RPMI8226 (cell line): ENCODE measurements around the gene ZBTB46.
"Not testable (repeated sequence)": the region's sequence is repeated elsewhere in the genome, so short reads cannot be mapped to it uniquely, and the experiment has no call there.

Experiments used
- DNase-seq: peaks from one replicate; pipeline ENCODE4 v3.0.0-alpha.2; 2015

The ZBTB46 gene, protein sequence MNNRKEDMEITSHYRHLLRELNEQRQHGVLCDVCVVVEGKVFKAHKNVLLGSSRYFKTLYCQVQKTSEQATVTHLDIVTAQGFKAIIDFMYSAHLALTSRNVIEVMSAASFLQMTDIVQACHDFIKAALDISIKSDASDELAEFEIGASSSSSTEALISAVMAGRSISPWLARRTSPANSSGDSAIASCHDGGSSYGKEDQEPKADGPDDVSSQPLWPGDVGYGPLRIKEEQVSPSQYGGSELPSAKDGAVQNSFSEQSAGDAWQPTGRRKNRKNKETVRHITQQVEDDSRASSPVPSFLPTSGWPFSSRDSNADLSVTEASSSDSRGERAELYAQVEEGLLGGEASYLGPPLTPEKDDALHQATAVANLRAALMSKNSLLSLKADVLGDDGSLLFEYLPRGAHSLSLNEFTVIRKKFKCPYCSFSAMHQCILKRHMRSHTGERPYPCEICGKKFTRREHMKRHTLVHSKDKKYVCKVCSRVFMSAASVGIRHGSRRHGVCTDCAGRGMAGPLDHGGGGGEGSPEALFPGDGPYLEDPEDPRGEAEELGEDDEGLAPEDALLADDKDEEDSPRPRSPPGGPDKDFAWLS

DNA sequence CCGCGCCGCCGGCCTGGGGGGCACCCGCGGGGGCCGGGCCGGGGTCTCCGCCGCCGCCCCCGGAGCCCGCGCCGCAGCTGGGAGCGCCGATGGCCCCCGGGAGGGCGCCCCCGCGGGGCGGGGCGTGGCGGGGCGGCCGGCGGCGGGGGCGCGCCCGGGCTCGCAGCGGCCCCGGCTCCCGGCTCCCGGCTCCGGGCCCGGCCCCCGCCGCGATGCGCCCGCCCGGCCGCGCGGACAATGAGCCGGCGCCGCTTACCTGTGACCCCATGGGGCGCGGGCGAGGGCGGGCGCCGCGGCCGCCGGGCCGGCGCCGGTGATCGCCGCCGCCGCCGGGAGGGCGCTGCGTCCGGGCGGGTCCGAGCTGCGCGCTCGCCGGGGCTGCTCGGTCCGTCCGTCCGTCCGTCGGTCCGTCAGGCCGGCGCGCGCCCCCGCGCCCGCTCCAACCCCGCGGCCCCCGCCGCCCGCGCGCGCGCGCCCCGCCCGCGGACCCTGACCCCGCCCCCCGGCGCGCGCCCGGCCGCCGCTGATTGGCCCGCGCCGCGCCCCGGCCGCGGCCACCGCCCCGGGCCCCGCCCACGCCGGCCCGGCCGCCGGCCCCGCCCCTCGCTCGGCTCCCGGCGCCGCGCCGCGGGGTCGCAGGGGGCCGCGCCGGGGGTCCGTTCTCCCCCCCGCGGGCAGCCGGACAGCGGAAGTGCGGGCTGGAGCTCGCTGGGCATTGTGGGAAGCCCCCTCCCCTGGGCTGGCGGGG is at the start of gene ZBTB46:
ZBTB46 (minus strand) TSS at position 424 of the 748 bp plus-strand sequence. CDS start 40,507 bp downstream, outside the sequence.
- DNase-seq = peak; percentile 77

DNA sequence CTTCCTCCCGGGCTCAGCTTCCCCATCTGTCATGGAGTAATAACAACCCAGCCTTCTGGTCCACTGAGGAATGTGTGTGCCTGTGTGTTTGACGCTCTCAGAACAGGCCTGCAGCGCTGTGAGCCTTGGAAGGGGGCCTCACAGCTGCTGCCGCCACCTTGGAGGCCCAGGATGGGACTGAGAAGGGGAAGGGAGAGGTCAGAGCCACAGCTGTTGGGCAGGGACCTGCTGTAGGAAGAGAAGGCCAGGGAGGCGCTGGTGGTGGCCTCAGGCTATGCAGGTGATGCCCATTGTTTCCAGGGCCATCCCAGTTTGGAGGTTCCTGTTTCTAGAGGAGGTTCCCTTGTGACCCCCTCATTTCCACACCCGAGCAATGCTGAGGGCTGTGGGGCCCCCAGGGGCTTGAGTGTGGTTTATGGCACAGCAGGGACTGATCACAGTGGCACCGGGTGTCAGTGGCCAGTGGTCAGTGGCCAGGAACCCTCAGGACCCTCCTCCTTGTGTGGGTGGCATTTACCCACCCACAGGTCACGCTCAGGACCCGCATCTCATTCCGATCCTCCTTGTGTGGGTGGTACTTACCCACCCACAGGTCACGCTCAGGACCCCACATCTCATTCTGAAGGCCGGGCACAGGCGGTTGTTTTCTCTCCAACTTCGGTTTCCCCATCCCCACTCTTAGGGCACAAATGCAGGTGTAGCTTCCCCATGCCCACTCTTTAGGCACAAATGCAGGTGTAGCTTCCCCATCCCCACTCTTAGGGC is 48.0 kb upstream of the ZBTB46 start:
- no peak for DNase-seq

DNA sequence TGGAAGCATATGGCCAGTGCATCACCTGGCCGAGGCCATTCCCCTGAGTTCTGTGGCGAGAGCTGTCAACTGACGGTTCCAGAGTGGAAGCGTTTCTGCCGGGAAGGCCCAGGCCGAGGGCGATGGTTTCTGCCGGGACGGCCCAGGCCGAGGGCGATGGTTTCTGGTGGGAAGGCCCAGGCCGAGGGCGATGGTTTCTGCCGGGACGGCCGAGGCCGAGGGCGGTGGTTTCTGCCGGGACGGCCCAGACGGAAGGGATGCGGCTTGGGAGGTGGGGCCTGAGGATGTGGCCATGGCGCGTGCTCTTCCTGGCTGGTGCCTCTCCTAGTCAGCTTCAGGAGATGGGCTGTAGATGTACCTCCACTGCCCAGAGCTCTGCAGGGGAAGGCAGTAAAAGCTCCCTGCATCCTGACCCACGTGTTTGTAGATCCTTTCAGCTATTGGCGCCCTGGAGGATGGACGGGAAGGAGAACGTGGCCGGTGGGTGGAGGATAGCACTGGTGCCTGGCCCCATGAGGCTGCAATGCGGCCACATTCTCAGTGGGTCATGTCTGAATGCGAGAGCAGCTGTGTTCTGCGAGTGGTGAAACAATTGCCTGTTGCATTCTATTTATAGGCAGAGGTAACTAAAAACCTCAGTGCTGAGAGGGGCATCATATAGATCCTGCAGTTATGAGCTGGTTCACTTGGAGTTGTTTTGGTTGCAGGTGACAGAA is 46.8 kb upstream of the ZBTB46 start:
- no peak for DNase-seq

DNA sequence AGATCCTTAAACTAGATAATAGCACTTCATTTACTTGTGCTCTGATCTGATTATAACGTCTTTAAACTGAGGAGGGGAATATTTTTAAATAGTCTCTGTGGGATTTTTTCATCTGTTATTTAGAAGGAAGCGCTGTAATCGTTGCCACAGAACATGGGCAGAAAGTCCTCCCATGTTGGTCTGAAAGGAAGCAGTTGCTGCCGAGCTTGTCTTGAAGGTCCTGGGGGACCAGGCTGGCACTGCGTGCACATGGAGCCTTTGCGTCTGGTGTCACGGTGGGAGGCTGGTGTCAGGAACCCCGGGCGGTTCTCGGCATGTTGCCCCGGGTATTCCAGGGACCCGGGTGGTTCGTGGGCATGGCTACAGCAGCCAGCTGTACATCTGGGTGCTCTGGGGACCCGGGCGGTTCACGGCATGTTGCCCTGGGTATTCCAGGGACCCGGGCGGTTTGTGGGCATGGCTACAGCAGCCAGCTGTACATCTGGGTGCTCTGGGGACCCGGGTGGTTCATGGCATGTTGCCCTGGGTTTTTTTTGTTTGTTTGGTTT is 45.5 kb upstream of the ZBTB46 start:
- DNase-seq = no peak

DNA sequence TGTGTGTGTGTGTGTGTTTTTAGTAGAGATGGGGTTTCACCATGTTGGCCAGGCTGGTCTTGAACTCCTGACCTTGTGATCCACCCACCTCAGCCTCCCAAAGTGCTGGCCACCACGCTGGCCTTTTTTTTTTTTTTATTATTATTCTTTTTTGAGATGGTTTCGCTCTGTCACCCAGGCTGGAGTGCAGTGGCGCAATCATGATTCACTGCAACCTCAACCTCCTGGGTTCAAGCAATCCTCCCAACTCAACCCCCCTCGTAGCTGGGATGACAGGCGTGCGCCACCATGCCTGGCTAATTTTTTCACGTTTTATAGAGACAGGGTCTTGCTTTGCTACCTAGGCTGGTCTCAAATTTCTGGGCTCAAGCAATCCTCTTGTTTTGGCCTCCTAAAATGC is 43.2 kb upstream of the ZBTB46 start:
- not testable (repeated sequence) for DNase-seq

DNA sequence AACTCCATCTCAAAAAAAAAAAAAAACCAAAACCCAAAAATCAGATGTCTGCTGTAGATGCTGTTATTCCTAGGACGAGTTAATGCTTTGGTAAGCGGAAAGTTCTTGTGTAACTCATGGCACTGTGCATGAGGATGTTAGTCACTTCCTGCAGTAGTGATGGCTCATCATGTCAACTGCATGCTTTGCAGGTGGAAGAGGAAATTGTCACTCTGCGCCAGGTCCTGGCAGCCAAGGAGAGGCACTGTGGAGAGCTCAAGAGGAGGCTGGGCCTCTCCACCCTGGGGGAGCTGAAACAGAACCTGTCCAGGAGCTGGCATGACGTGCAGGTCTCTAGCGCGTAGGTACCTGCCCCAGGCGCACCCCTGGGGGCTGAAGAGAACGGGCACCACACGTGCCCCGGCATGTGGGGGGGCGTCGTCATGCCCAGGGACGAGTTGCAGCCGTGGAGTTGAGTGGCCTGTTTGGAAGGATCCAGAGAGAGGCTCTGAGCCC is 42.5 kb upstream of the ZBTB46 start:
- DNase-seq = no peak

DNA sequence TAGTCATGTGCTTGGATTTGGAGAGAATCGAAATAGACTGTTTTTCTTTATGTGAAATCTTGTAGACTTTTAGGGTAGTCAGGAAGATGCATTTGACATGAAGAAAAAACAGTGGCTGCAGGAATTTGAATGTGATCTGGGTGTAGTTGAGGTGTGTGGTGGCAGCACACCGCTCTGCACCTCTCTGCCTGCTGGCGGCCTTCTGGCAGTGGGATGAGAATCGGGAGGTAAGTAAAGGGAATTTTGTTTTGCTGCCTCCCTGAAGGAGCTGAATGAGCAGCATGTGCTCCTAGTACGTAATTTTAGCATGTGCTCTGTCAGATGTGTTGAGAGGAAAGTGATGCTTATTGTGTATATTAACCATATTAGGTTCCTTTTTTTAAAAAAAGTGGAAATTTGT is 37.2 kb upstream of the ZBTB46 start:
- DNase-seq = no peak

DNA sequence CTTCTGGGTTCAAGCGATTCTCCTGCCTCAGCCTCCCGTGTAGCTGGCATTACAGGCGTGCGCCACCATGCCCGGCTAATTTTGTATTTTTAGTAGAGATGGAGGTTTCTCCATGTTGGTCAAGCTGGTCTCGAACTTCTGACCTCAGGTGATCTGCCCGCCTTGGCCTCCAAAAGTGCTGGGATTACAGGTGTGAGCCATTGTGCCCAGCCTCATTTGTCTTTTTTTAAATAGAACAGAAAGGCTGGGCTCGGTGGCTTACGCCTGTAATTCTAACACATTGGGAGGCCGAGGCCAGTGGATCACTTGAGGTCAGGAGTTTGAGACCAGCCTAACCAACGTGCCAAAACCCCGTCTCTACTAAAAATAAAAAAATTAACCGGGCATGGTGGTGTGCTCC is 36.0 kb upstream of the ZBTB46 start:
- not testable (repeated sequence) for DNase-seq

DNA sequence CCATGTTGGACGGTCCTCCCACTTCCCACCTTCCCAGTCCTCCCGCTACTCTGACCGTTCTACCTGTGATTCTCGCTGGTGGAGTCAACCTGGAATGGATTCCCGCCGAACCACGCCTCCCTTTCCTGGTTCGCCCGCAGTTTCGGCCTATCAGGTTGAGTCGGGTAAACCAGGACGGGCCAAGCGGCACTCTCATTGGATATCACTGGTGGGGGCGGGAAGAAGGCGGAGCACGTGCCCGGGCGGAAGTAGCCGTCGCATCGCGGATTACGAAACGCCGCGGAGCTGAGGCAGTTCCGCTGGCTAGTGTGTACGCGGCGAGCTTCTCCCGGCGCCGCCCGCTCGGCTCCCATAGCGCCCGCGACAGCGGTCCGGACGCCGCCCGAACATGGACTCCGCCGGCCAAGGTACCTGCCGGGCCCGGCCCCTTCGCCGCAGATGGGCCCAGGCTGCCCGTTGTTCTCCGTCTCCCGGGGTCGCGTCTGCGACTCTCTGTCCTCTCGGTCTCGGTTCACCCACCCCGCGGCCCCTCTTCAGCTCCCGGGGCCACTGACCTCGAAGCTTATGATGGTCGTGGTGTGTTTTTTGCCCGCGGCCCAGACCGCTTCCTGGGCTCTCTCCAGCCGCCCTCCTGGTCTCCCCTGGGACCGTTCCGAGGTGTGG is 34.0 kb upstream of the ZBTB46 start, which contains the start of gene TPD52L2:
TPD52L2 (plus strand) TSS at position 293 of the 663 bp plus-strand sequence; CDS start at position 389, 96 bp downstream.
- DNase-seq = peak; percentile 99

DNA sequence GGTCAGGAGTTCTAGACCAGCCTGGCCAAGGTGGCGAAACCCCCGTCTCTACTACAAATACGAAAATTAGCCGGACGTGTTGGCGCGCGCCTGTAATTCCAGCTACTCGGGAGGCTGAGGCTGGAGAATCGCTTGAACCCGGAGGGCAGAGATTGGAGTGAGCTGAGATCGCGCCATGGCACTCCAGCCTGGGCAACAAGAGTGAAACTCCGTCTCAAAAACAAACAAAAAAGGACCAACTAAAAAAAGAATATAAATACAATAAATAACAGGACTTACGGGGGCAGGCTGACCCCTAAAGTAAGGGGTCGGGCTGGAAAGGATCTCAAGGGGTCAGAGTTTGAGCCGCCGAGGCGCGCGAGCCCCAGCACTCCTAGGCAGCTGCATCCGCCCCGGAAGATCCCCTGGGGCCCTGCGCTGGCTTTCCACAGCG is 33.5 kb upstream of the ZBTB46 start:
- DNase-seq = no peak

DNA sequence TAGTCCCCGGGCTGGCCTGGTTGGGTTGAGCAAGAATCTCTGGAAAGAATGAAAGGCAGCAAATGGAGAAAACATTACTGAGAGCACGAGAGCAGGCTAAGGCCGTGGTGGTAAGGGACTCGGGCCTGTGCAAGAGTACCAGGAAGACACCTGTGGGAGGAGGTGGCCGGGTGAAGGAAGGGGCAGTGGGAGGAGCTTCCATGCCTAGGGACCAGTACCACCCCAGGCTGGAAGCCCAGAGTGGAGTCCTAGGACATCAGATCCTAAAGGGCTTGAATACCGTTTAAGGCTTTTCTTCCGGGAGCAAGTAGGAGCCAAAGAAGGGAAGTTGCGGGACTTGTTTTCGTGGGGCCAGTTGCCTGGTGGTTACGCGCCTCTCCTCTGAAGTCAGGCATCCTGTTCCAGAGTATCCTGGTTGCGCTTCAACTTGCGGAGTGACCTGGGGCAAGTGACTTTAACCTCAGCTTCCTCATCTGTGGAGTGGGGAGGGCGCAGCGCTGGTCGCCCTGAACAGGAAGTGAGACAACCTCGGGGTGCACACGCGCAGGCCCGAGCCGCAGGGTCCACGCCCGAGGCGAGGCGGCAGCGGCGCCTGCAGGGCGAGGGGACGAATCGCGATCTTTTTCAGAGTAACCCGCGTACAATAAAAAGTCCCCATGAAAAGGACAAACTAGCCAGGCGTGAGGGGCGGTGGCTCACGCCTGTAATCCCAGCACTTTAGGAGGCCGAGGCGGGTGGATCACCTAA is 32.9 kb upstream of the ZBTB46 start:
- peak; percentile 96 for DNase-seq

DNA sequence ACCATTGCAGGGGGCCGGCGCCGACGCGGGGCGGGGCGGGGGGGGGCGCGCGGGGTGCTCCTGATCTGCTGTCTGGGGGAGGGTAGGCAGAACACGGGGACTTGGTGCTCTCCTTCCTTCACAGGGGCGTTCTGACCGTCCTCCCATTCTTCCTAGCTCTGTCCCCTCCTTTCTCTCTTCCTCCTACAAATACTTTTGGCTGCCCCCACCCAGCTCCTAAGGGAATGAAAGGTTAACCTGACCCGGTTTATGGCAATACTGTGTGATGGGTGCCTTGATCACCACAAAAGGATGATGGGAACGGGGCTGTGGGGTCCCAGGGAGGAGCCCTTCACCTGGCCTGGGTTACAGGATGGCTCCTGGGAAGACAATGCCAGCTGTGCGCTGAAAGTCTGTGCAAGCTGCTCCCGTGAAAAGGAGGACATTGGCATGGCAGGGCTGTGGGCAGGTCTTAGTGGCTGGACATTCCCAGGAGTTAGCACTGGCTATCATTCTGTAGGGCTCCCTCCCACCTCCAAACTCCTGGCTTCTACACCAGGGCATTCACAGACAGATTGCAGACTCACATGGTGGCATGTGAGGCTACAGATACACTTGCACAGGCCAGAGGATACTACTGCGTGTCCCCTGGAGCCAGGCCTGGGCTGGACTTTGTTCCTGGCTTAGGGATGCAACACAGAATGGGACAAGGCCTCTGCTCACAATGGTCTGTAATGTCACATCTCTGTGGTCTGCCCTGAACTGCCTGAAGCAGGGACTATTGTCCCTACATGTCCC is 32.1 kb upstream of the ZBTB46 start:
- DNase-seq = no peak

DNA sequence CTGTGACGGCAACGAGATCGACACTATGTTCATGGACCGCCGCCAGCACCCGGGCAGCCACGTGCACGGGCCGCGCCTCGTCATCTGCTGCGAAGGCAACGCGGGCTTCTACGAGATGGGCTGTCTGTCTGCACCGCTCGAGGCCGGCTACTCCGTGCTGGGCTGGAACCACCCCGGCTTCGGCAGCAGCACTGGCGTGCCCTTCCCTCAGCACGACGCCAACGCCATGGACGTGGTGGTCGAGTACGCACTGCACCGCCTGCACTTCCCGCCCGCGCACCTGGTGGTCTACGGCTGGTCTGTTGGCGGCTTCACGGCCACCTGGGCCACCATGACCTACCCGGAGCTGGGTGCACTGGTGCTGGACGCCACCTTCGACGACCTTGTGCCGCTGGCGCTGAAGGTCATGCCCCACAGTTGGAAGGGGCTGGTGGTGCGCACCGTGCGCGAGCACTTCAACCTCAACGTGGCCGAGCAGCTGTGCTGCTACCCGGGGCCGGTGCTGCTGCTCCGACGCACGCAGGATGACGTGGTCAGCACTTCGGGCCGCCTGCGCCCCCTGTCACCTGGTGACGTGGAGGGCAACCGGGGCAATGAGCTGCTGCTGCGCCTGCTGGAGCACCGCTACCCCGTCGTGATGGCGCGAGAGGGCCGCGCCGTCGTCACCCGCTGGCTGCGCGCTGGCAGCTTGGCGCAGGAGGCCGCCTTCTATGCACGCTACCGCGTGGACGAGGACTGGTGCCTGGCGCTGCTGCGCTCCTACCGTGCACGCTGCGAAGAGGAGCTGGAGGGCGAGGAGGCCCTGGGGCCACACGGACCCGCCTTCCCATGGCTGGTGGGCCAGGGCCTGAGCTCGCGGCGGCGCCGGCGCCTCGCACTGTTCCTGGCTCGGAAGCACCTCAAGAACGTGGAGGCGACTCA is 31.2 kb upstream of the ZBTB46 start:
- DNase-seq = no peak

DNA sequence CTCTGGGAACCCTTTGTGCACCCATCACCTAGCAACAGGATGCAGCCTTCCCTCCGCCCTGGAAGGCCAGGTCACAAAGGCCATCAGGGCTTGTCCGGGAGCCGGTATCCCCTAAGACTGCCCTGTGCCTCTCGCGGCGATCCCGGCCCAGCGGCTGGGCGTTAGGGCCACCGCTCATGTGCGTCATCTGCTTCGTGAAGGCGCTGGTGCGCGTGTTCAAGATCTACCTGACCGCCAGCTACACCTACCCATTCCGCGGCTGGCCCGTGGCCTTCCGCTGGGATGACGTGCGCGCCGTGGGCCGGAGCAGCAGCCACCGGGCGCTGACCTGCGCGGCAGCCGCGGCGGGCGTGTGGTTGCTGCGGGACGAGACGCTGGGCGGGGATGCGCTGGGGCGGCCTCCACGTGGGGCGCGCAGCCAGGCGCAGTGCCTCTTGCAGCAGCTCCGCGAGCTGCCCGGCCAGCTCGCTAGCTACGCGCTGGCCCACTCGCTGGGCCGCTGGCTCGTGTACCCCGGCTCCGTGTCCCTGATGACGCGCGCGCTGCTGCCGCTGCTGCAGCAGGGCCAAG is 30.4 kb upstream of the ZBTB46 start, which contains the start of gene ABHD16B:
ABHD16B (plus strand) TSS at position 134 of the 570 bp plus-strand sequence; CDS start at position 177, 43 bp downstream.
- DNase-seq = no peak

DNA sequence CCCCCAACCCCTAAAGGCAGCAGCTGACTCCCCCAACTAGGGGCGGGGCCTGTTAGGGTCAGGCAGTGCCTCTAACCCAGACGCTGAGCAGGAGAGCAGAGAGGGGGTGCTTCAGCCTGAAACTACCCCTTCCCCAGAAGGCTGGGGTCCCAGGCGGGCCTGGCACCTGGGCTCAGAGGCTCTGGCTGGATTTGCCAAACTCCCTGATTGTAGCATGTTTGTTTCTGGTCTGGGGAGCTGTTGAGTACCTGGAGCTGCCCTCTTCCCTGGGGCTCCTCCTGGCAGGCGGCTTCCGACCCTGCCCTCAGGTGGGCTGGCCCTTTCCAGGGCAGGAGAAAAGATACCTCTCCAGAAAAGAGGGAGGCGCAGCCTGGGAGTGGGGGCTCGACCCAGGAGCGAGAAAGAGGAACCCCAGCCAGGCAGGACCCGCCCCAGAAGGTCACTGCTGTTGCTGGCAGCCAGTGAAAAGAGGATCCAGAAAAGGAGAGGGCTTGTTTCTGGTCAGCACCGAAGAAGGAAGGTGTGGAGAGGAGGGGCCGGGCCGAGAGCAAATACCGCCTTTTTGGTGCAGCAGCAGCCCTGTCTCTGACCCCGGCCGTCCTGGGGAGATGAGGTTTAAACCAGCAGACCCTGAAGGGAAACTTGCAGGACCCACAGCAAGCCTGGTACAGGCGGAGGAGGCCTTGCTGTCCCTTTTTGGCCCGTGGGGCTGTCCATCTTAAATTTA is 29.4 kb upstream of the ZBTB46 start:
- no peak for DNase-seq

DNA sequence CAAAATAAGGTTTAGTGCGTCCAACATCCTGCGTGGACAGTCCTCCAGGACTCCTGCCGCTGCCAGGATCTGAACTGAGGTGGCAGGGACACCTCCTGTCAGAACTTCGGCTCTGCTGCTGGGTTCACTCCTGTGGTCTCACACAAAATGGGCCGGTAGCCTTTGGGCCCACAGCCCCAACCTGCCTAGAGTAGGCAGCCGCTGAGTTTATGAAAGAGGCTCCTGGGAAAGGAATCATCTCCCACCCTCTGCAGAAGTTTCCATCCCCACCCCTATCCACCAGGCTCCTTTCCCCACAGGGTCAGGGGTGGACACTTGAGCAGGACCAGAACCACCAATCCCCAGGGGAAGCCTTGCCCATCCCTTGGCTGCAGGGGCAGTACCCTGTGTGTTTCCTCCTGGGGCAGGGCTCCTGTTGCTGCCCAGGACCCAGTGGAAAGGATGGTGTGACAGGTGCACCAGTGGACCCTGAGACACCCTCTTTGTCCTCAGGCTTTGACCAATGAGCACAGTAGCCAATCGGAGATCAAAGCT is 28.2 kb upstream of the ZBTB46 start:
- DNase-seq = no peak
